T-cell (primary cell): ENCODE data around the gene DNAJC11. TPM values are rescaled to one million over a fixed set of nuclear protein-coding genes. Genes with fewer than 3 reads are reported as not detected.

Experiments
- ATAC-seq, 4 experiments: fragments of 200-7000 bp in 3 of 4; fragments of 150-1000 bp in 1 of 4; cut with Tn5 transposase; replicated peaks in 1 of 4; 1 replicate in 3 of 4; 2 replicates in 1 of 4; pipeline ENCODE4 v1.10.0; 2021; ENCODE audit warnings: moderate library complexity in 3 of 4, mild to moderate bottlenecking in 2 of 4, moderate number of reproducible peaks in 1 of 4
- CTCF ChIA-PET, 2 donors: fragments of 300-600 bp; sonication (Branson Sonifier 250); formaldehyde crosslinking; loops; one replicate each; lab custom pipeline; 2022; ENCODE audit warnings: antibody characterized with exemption in 2 of 2; lab: Charles Lee
- POLR2A ChIA-PET, 2 donors: fragments of 300-600 bp; sonication (Branson Sonifier 250); formaldehyde crosslinking; loops; one replicate each; lab custom pipeline; 2022; ENCODE audit warnings: antibody characterized with exemption in 2 of 2; lab: Charles Lee
- DNase-seq, 35 experiments: peaks; one replicate each; pipeline versions ENCODE4 v3.0.0 to v3.0.0-alpha.2; 2013 to 2023
- H3K27ac ChIP-seq: one replicate; pipeline ENCODE4 v1.5.1; 2013; ENCODE audit warnings: low read length
- H3K27me3 ChIP-seq, 2 experiments: replicated peaks in 1 of 2; 1 replicate in 1 of 2; 2 replicates in 1 of 2; pipeline versions ENCODE4 v1.6.1 to v1.7.0; 2013; ENCODE audit warnings: low read length in 1 of 2, mixed read lengths in 1 of 2; ENCODE audit not compliant: control insufficient read depth in 2 of 2, insufficient read depth in 2 of 2; ENCODE audit errors: extremely low read depth in 1 of 2
- H3K36me3 ChIP-seq, 2 donors: 1 replicate in 1 of 2; 2 replicates in 1 of 2; pipeline versions ENCODE4 v1.6.1 to v1.7.0; 2013; ENCODE audit warnings: low read length in 1 of 2; ENCODE audit not compliant: control insufficient read depth in 2 of 2, insufficient read depth in 1 of 2; ENCODE audit errors: extremely low read depth in 1 of 2
- H3K4me1 ChIP-seq, 2 experiments: 1 replicate in 1 of 2; 2 replicates in 1 of 2; pipeline versions ENCODE4 v1.6.1 to v1.7.0; 2013; ENCODE audit warnings: low read length in 2 of 2, mixed read lengths in 1 of 2; ENCODE audit not compliant: insufficient read depth in 2 of 2, control insufficient read depth in 1 of 2; ENCODE audit errors: extremely low read depth in 1 of 2
- H3K4me3 ChIP-seq, 2 donors: 1 replicate in 1 of 2; 2 replicates in 1 of 2; pipeline versions ENCODE4 v1.5.1 to v1.7.0; 2013; ENCODE audit warnings: mild to moderate bottlenecking in 2 of 2, low read length in 1 of 2, moderate library complexity in 1 of 2; ENCODE audit not compliant: control insufficient read depth in 1 of 2; ENCODE audit errors: extremely low read depth in 1 of 2
- H3K9me3 ChIP-seq: 2 replicates; pipeline ENCODE4 v1.7.0; 2013
- H3K27ac Mint-ChIP-seq, 2 donors: one replicate each; pipeline ENCODE4 v1.8.0; 2020 to 2021; ENCODE audit warnings: mild to moderate bottlenecking in 2 of 2, mixed read lengths in 2 of 2
- H3K27me3 Mint-ChIP-seq, 2 donors: one replicate each; pipeline ENCODE4 v1.8.0; 2021 to 2022; ENCODE audit warnings: mixed read lengths in 2 of 2
- H3K36me3 Mint-ChIP-seq: one replicate; pipeline ENCODE4 v1.8.0; 2021; ENCODE audit warnings: mixed read lengths
- H3K4me1 Mint-ChIP-seq, 3 donors: one replicate each; pipeline ENCODE4 v1.8.0; 2020 to 2022; ENCODE audit warnings: mixed read lengths in 3 of 3, mild to moderate bottlenecking in 1 of 3
- H3K4me3 Mint-ChIP-seq, 3 donors: one replicate each; pipeline ENCODE4 v1.8.0; 2020 to 2022; ENCODE audit warnings: mild to moderate bottlenecking in 3 of 3, mixed read lengths in 3 of 3, moderate library complexity in 3 of 3
- H3K9me3 Mint-ChIP-seq, 3 donors: one replicate each; pipeline ENCODE4 v1.8.0; 2020 to 2022; ENCODE audit warnings: mixed read lengths in 3 of 3
- WGBS: methylation state at CpG from one replicate; pipeline ENCODE4 v1.1.5; 2013; ENCODE audit warnings: missing lambda C conversion rate; ENCODE audit not compliant: insufficient coverage; 5-methylcytosine and 5-hydroxymethylcytosine counted together
- total RNA-seq, 35 experiments: library from RNA in 6 of 35; stranded (reverse) in 6 of 35; fragments of 120-200 nt in 1 of 35; gene quantifications; one replicate each; pipeline versions ENCODE4 v1.2.1 to v1.2.4 and lab custom pipeline; 2013 to 2026

DNAJC11 gene
- total RNA-seq, 5 donors from 2014 or later (not counting 1 experiment from before 2014, with no cell fraction given), result 38.5 to 45.2 (median 42.1) TPM

GRCh38 chr1:6591222-6591621, 110.4 kb downstream of the DNAJC11 start:
- CTCF ChIA-PET, result no interaction called here
- no peaks in the 10 kb centered on the region for H3K27me3 ChIP-seq
- DNase-seq (peak in 1 of 35 experiments; percentile 27), ATAC-seq (peak in 1 of 4 experiments; percentile 33)
- peaks cover 27 to 73% of the 10 kb centered on the region in 2 donors for H3K36me3 ChIP-seq
- H3K9me3 Mint-ChIP-seq, result no peaks in the 10 kb centered on the region
- H3K4me3 ChIP-seq, result no peak overlapping the region
- H3K36me3 Mint-ChIP-seq, result peaks cover 24% of the 10 kb centered on the region
- WGBS, result 52% methylated on average over 13 of the region's 13 CpGs
- peak overlapping the region; percentile 23 for H3K27ac ChIP-seq
- H3K9me3 ChIP-seq, result no peaks in the 10 kb centered on the region
- peaks cover 0 to 51% of the 10 kb centered on the region in 2 experiments for H3K4me1 ChIP-seq
- H3K4me1 Mint-ChIP-seq, result peaks cover 28 to 49% (median 49%) of the 10 kb centered on the region in 3 donors
- no peaks in the 10 kb centered on the region for H3K27me3 Mint-ChIP-seq
- POLR2A ChIA-PET, result no interaction called here
- no peak overlapping the region for H3K4me3 Mint-ChIP-seq
- H3K27ac Mint-ChIP-seq, result peak overlapping the region in 1 of 2 donors; percentile 61

- no peaks in the 10 kb centered on the region for H3K9me3 ChIP-seq
- peak overlapping the region in 1 of 2 donors; percentile 52 for H3K27ac Mint-ChIP-seq
- peaks cover 0 to 50% of the 10 kb centered on the region in 2 experiments for H3K4me1 ChIP-seq
- peaks cover 20 to 64% of the 10 kb centered on the region in 2 donors for H3K36me3 ChIP-seq
- WGBS, result 97% methylated on average over 7 of the region's 7 CpGs
- ATAC-seq (no peak), DNase-seq (no peak)
- ChIA-PET POLR2A (no interaction called here), CTCF (interaction anchor here in 1 of 2 donors (1.5 kb wide), 1 partner anchor 14 kb away, joined by 3 read pairs; no protein-coding TSS in a partner anchor)
- H3K27me3 ChIP-seq, result no peaks in the 10 kb centered on the region
- H3K27ac ChIP-seq, result no peak overlapping the region
- H3K4me3 Mint-ChIP-seq, result no peak overlapping the region
- no peak overlapping the region for H3K4me3 ChIP-seq
- H3K4me1 Mint-ChIP-seq, result peaks cover 22 to 41% (median 39%) of the 10 kb centered on the region in 3 donors
- no peaks in the 10 kb centered on the region for H3K27me3 Mint-ChIP-seq
- peaks cover 13% of the 10 kb centered on the region for H3K36me3 Mint-ChIP-seq
- no peaks in the 10 kb centered on the region for H3K9me3 Mint-ChIP-seq
Measured at GRCh38 chr1:6590046-6590445, 111.6 kb downstream of the DNAJC11 start.

GRCh38 chr1:6588893-6589520, 112.6 kb downstream of the DNAJC11 start:
- CTCF ChIA-PET, result interaction anchor here in 1 of 2 donors (0.6 to 1.5 kb wide), 2 partner anchors 15 to 38 kb away, joined by 3 read pairs; no protein-coding TSS in a partner anchor
- no peaks in the 10 kb centered on the region for H3K27me3 Mint-ChIP-seq
- H3K4me3 Mint-ChIP-seq, result no peak overlapping the region
- 92% methylated on average over 16 of the region's 24 CpGs for WGBS
- ATAC-seq, result no peak
- Histone ChIP-seq H3K27ac (no peak overlapping the region), H3K4me3 (no peak overlapping the region), H3K4me1 (peaks cover 0 to 60% of the 10 kb centered on the region in 2 experiments), H3K9me3 (no peaks in the 10 kb centered on the region), H3K36me3 (peaks cover 20 to 54% of the 10 kb centered on the region in 2 donors), H3K27me3 (no peaks in the 10 kb centered on the region)
- H3K4me1 Mint-ChIP-seq, result peaks cover 30 to 43% (median 42%) of the 10 kb centered on the region in 3 donors
- H3K27ac Mint-ChIP-seq, result no peak overlapping the region
- POLR2A ChIA-PET, result no interaction called here
- peaks cover 7% of the 10 kb centered on the region for H3K36me3 Mint-ChIP-seq
- H3K9me3 Mint-ChIP-seq, result no peaks in the 10 kb centered on the region
- DNase-seq, result no peak

GRCh38 chr1:6588128-6588892, 113.3 kb downstream of the DNAJC11 start:
- H3K27me3 ChIP-seq, result no peaks in the 10 kb centered on the region
- Mint-ChIP-seq H3K4me1 (peaks cover 30 to 40% (median 40%) of the 10 kb centered on the region in 3 donors), H3K36me3 (peaks cover 5% of the 10 kb centered on the region), H3K27ac (peak overlapping the region in 1 of 2 donors; percentile 39), H3K9me3 (no peaks in the 10 kb centered on the region), H3K4me3 (no peak overlapping the region), H3K27me3 (no peaks in the 10 kb centered on the region)
- CTCF ChIA-PET, result interaction anchor here in 1 of 2 donors (1.5 kb wide), 1 partner anchor 16 kb away, joined by 3 read pairs; no protein-coding TSS in a partner anchor
- H3K36me3 ChIP-seq, result peaks cover 20 to 47% of the 10 kb centered on the region in 2 donors
- POLR2A ChIA-PET, result no interaction called here
- H3K27ac ChIP-seq, result no peak overlapping the region
- H3K4me1 ChIP-seq, result peaks cover 0 to 56% of the 10 kb centered on the region in 2 experiments
- WGBS, result 93% methylated on average over 18 of the region's 25 CpGs
- H3K4me3 ChIP-seq, result no peak overlapping the region
- DNase-seq, result no peak
- no peaks in the 10 kb centered on the region for H3K9me3 ChIP-seq
- ATAC-seq, result no peak

GRCh38 chr1:6587261-6588005, 114.2 kb downstream of the DNAJC11 start:
- H3K4me1 ChIP-seq, result peaks cover 0 to 52% of the 10 kb centered on the region in 2 experiments
- ChIA-PET POLR2A (no interaction called here), CTCF (no interaction called here)
- no peaks in the 10 kb centered on the region for H3K27me3 ChIP-seq
- H3K9me3 ChIP-seq, result no peaks in the 10 kb centered on the region
- H3K4me3 ChIP-seq, result no peak overlapping the region
- Mint-ChIP-seq H3K9me3 (no peaks in the 10 kb centered on the region), H3K27me3 (no peaks in the 10 kb centered on the region), H3K36me3 (peaks cover 5% of the 10 kb centered on the region), H3K4me3 (no peak overlapping the region), H3K4me1 (peaks cover 33 to 42% (median 41%) of the 10 kb centered on the region in 3 donors), H3K27ac (peak overlapping the region; percentile 34 to 39)
- peaks cover 21 to 40% of the 10 kb centered on the region in 2 donors for H3K36me3 ChIP-seq
- ATAC-seq (no peak), DNase-seq (no peak)
- 40% methylated on average over 12 of the region's 13 CpGs for WGBS
- H3K27ac ChIP-seq, result no peak overlapping the region

GRCh38 chr1:6586404-6586816, 115.2 kb downstream of the DNAJC11 start:
- H3K27ac ChIP-seq, result no peak overlapping the region
- Mint-ChIP-seq H3K27me3 (no peaks in the 10 kb centered on the region), H3K4me3 (no peak overlapping the region), H3K27ac (no peak overlapping the region), H3K9me3 (no peaks in the 10 kb centered on the region), H3K36me3 (peaks cover 5% of the 10 kb centered on the region), H3K4me1 (peaks cover 41 to 44% (median 44%) of the 10 kb centered on the region in 3 donors)
- no peak for ATAC-seq
- no peaks in the 10 kb centered on the region for H3K27me3 ChIP-seq
- H3K4me1 ChIP-seq, result peaks cover 0 to 52% of the 10 kb centered on the region in 2 experiments
- H3K4me3 ChIP-seq, result no peak overlapping the region
- peaks cover 22 to 34% of the 10 kb centered on the region in 2 donors for H3K36me3 ChIP-seq
- H3K9me3 ChIP-seq, result no peaks in the 10 kb centered on the region
- 96% methylated on average over 11 of the region's 11 CpGs for WGBS
- no peak for DNase-seq
- ChIA-PET POLR2A (no interaction called here), CTCF (no interaction called here)
